HAP-1 (cell line): ENCODE measurements around the gene ZNF562.
"Not testable (repeated sequence)": the region's sequence is repeated elsewhere in the genome, so short reads cannot be mapped to it uniquely, and the experiment has no call there.

Experiments used
- DNase-seq, 2 experiments: peaks; one replicate each; pipeline ENCODE4 v3.0.0-alpha.2; 2016 to 2020; ENCODE audit warnings: low spot score in 2 of 2
- H3K27me3 ChIP-seq: fragments of 250-450 bp; sonication (Bioruptor Pico); 2 replicates; pipeline ENCODE4 v1.5.1; 2020; ENCODE audit warnings: low read depth, mild to moderate bottlenecking, moderate library complexity
- H3K36me3 ChIP-seq: fragments of 250-450 bp; sonication (Bioruptor Pico); replicated peaks from 2 replicates; pipeline ENCODE4 v1.5.1; 2020; ENCODE audit warnings: mild to moderate bottlenecking
- H3K4me1 ChIP-seq: fragments of 250-450 bp; sonication (Bioruptor Pico); 2 replicates; pipeline ENCODE4 v1.5.1; 2020; ENCODE audit warnings: mild to moderate bottlenecking
- H3K4me3 ChIP-seq: fragments of 250-450 bp; sonication (Bioruptor Pico); 2 replicates; pipeline ENCODE4 v1.5.1; 2020; ENCODE audit warnings: mild to moderate bottlenecking, moderate library complexity
- H3K9me3 ChIP-seq: fragments of 250-450 bp; sonication (Bioruptor Pico); 2 replicates; pipeline ENCODE4 v1.5.1; 2020; ENCODE audit warnings: mild to moderate bottlenecking, moderate library complexity
- in situ Hi-C: fragments of 300-500 bp; cut with MboI; formaldehyde crosslinking; loops from 3 replicates; pipeline ENCODE4 v1.14.3; 2020; ENCODE audit warnings: low sequenced_read_pairs, inconsistent platforms, mixed read lengths

The ZNF562 gene

DNA sequence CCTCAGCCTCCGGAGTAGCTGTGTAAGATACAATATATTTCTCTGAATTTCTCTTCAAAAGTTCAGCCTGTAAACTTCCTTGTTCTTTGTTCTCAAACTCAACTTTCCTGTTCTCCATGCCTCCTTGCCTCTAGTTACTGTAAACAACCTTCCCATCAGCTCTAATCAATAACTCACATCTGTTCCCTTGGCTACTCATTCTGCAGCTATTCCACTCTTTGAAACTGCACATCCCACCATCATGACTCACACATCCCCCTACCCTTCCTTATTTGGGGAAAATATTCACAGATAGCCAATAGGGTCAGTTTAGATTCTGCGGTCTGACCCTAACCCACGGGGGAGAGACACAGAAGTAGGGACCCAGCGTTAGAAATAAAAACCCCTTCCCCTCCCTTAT, 2.0 kb downstream of the ZNF562 start:
- Histone ChIP-seq H3K4me1 (no peaks in the 10 kb centered on the region), H3K9me3 (peaks cover 19% of the 10 kb centered on the region), H3K4me3 (no peak overlapping the region), H3K27me3 (no peaks in the 10 kb centered on the region), H3K36me3 (peaks cover 16% of the 10 kb centered on the region)
- in situ Hi-C loops, result no loop called here
- no peak for DNase-seq

DNA sequence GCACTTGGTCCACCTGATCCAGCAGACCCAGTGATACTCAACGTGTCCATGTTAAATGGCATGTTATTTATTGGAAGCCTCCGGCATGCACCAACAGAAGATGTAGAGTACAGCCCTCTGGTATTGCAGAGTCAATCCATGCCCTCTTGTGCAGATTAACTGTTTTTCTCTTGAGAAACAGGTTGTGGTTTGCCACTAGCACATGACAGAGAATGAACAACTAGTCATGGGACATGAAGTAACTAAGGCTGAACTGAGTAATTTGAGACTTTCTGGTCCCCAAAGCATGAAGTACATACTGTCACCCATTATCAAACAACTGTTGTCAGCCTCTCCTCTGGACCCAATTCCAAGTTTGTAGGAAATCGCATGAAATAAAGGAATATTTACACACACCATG, 3.2 kb downstream of the ZNF562 start:
- no peak for DNase-seq
- H3K27me3 ChIP-seq, result no peaks in the 10 kb centered on the region
- no peak overlapping the region for H3K4me3 ChIP-seq
- peaks cover 16% of the 10 kb centered on the region for H3K36me3 ChIP-seq
- peaks cover 19% of the 10 kb centered on the region for H3K9me3 ChIP-seq
- no peaks in the 10 kb centered on the region for H3K4me1 ChIP-seq
- in situ Hi-C loops, result no loop called here

DNA sequence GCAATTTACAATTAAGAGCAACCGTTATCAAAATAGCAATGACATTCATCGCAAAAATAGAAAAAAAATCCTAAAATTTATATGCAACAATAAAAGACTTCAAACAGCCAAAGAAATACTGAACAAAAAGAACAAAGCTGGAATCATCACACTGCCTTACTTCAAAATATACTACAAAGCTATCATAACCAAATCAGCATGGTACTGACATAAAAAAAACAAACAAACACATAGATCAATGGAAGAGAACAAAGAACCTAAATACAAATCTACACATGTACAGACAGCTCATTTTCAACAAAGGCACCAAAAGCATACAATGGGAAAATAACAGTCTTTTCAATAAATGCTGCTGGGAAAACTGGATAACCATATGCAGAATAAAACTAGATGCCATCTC, 6.4 kb downstream of the ZNF562 start:
- peaks cover 12% of the 10 kb centered on the region for H3K36me3 ChIP-seq
- H3K27me3 ChIP-seq, result no peaks in the 10 kb centered on the region
- H3K4me3 ChIP-seq, result no peak overlapping the region
- in situ Hi-C loops, result no loop called here
- peaks cover 14% of the 10 kb centered on the region for H3K9me3 ChIP-seq
- DNase-seq, result no peak
- H3K4me1 ChIP-seq, result no peaks in the 10 kb centered on the region

DNA sequence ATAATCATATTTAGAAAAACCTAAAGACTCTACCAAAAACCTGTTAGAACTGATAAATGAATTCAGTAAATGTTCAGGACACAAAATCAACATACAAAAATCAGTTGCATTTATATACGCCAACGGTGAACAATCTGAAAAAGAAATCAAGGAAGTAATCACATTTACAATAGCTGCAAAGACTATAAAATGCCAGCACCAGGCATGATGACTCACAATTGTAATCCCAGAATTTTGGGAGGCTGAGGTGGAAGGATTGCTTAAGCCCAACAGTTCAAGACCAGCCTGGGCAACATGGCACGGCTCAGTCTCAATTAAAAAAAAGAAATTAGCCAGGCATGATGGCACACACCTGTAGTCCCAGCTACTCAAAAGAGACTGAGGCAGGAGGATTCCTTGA, 7.0 kb downstream of the ZNF562 start:
- Histone ChIP-seq H3K36me3 (peaks cover 12% of the 10 kb centered on the region), H3K9me3 (peaks cover 8% of the 10 kb centered on the region), H3K4me1 (no peaks in the 10 kb centered on the region), H3K27me3 (no peaks in the 10 kb centered on the region), H3K4me3 (no peak overlapping the region)
- no peak for DNase-seq
- in situ Hi-C loops, result no loop called here

DNA sequence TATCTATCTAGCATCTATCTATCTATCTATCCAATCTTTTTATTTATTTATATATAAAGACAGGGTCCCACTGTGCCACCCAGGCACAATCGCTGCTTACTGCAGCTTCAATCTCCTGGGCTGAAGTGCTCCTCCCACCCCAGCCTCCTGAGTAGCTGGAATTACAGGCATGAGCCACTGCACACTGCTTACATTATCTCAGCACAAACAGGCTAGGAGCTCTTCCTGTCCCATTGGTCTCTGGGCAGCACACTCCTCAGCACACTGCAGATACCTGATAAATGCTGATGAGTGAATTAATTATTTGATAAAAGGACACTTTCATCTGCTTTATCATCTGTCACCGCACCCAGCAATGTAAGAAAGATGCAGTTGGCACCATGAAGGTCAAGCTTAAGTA, 16.1 kb downstream of the ZNF562 start:
- no peaks in the 10 kb centered on the region for H3K27me3 ChIP-seq
- no peaks in the 10 kb centered on the region for H3K4me1 ChIP-seq
- H3K36me3 ChIP-seq, result peaks cover 46% of the 10 kb centered on the region
- no peak overlapping the region for H3K4me3 ChIP-seq
- no peak for DNase-seq
- peaks cover 2% of the 10 kb centered on the region for H3K9me3 ChIP-seq
- in situ Hi-C loops, result no loop called here

DNA sequence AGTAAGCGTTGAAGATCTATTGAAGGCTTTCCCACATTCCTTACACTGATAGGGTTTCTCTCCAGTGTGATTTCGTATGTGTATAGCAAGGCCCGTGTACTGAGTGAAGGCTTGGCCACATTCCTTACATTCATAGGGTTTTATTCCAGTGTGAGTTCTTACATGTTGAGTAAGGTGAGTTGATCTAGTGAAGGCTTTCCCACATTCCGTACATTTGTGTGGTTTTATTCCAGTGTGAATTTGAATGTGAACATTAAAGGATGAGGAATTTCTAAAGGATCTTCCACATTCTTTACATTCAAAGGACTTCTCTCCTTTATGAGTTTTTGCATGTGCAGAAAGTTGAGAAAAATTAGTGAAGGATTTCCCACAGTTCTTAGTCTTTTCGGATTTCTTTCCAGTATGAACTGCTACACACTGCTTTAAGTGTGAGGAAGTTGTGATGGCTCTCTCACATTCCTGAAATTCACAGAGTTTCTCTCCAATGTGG, 21.8 kb downstream of the ZNF562 start:
- H3K9me3 ChIP-seq, DNase-seq, H3K27me3 ChIP-seq, H3K4me3 ChIP-seq, H3K4me1 ChIP-seq, in situ Hi-C loops: not testable (repeated sequence)
- peaks cover 66% of the 10 kb centered on the region for H3K36me3 ChIP-seq

DNA sequence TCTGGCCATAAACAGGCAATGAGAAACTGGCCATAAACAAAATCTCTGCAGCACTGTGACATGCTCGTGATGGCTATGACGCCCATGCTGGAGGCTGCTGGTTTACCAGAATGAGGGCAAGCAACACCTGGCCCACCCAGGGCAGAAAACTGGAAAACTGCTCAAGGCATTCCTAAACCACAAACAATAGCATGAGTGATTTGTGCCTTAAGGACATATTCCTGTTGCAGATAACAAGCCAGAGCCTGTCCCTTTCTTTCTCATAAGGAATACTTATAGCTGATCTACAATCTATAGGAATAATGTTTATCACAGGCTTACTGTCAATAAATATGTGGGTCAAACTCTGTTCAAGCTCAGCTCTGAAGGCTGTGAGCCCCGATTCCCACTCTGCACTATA, 23.4 kb downstream of the ZNF562 start:
- H3K9me3 ChIP-seq, DNase-seq, H3K4me3 ChIP-seq, H3K4me1 ChIP-seq, in situ Hi-C loops, H3K27me3 ChIP-seq: not testable (repeated sequence)
- H3K36me3 ChIP-seq, result peaks cover 65% of the 10 kb centered on the region

DNA sequence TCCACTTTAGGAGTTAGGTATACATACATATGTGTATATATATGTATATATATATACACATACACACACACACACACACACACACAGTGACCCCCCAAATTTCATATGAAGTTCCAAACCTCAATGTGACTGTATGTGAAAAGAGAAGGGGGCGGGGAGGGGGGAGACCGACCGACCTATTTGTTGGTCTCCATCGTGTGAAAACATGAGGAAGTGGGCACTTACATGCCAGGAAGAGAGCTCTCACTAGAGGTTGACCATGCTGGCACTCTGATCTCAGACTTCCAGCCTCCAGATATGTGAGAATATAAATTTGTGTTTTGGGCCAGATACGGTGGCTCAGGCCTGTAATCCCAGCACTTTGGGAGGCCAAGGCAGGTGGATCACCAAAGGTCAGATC, 24.6 kb downstream of the ZNF562 start:
- Histone ChIP-seq H3K36me3 (peaks cover 54% of the 10 kb centered on the region), H3K9me3 (peaks cover 10% of the 10 kb centered on the region), H3K4me3 (no peak overlapping the region), H3K4me1 (no peaks in the 10 kb centered on the region), H3K27me3 (no peaks in the 10 kb centered on the region)
- in situ Hi-C loops, result no loop called here
- no peak for DNase-seq

DNA sequence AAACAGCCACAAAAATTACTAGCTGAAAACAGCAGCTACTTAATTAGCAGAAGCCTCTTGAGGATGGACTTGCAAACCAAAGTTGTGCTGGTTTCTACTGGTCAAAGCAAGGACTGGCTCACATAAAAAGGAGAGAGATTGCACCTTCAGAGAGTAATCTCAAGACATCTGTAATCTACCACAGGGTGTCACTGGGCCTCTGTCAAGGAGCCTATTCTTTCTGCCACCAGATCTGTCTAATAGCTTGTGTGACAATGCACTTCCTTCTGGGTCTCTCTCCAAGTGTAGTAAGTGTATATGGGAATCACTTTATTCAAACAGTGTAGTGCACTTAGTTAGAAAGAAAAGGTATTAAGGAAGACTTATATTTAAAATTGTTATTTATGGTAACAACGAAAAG, 29.4 kb downstream of the ZNF562 start:
- in situ Hi-C loops, result no loop called here
- no peaks in the 10 kb centered on the region for H3K4me1 ChIP-seq
- no peak for DNase-seq
- no peak overlapping the region for H3K4me3 ChIP-seq
- H3K27me3 ChIP-seq, result no peaks in the 10 kb centered on the region
- peaks cover 5% of the 10 kb centered on the region for H3K9me3 ChIP-seq
- H3K36me3 ChIP-seq, result peaks cover 13% of the 10 kb centered on the region

DNA sequence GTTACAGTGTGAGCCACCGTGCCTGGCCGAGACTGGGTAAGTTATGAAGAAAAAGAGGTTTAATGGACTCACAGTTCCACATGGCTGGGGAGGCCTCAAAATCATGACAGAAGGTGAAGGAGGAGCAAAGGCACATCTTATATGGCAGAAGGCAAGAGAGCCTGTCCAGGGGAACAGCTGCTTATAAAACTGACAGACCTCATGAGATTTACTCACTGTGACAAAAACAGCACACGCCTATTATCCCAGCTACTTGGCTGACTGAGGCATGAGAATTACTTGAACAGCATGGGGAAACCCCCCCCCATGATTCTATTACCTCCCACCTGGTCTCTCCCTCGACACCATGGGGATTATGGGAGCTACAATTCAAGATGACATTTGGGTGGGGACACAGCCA, 30.4 kb downstream of the ZNF562 start:
- Histone ChIP-seq H3K4me3 (no peak overlapping the region), H3K4me1 (no peaks in the 10 kb centered on the region), H3K27me3 (no peaks in the 10 kb centered on the region), H3K9me3 (peaks cover 5% of the 10 kb centered on the region), H3K36me3 (peaks cover 8% of the 10 kb centered on the region; the same call in 1 of the 2 replicates)
- in situ Hi-C loops, result no loop called here
- no peak for DNase-seq

DNA sequence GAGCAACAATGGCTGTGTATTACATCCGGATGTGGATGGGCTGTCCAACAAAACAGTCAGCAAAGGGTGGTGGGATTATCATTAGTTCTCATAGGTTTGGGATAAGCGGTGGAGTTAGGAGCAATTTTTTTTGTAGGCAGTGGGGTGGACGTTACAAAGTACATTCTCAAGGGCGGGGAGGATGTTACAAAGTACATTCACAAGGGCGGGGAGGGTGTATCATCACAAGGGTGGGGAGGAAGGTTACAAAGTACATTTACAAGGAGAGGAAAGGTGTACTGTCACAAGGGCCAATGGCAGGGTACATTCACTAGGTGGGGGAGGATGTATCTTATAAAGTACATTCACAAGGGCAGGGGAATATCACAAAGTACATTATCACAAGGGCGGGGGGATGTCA, 33.1 kb downstream of the ZNF562 start:
- in situ Hi-C loops, result no loop called here
- Histone ChIP-seq H3K27me3 (no peaks in the 10 kb centered on the region), H3K9me3 (peaks cover 5% of the 10 kb centered on the region), H3K36me3 (no peaks in the 10 kb centered on the region), H3K4me1 (no peaks in the 10 kb centered on the region), H3K4me3 (no peak overlapping the region)
- DNase-seq, result no peak

DNA sequence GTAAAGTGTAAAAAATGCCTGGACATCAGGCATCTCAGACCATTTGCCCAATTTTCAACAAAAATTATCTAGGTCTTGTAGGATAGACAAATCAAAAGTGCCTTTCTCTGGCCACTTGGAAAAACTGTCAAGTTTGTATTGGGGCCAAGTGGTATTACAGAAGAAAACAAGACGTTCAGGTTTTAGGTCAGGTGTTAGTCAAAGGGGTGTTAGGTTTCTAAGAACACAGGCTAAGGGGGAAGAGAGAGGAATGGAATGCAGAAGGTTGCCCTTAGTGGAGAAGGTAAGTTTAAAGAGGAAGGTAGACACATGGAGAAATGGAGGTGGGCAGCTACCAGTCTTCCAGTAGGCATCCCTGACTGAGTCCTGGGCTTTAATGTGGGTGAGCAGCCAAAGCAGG, 33.9 kb downstream of the ZNF562 start:
- Histone ChIP-seq H3K4me3 (no peak overlapping the region), H3K27me3 (no peaks in the 10 kb centered on the region), H3K4me1 (no peaks in the 10 kb centered on the region), H3K36me3 (no peaks in the 10 kb centered on the region), H3K9me3 (peaks cover 5% of the 10 kb centered on the region)
- in situ Hi-C loops, result no loop called here
- DNase-seq, result no peak

DNA sequence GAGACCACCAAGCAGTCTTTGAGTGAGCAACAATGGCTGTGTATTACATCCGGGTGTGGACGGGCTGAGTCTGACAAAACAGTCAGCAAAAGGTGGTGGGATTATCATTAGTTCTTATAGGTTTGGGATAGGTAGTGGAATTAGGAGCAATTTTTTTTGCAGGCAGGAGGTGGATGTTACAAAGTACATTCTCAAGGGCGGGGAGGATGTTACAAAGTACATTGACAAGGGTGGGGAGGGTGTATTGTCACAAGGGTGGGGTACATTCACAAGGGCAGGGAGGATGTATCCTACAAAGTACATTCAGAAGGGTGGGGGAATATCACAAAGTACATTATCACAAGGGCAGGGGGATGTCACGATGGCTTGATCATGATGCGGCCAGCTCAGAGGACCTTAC, 38.9 kb downstream of the ZNF562 start:
- H3K36me3 ChIP-seq, result no peaks in the 10 kb centered on the region

DNA sequence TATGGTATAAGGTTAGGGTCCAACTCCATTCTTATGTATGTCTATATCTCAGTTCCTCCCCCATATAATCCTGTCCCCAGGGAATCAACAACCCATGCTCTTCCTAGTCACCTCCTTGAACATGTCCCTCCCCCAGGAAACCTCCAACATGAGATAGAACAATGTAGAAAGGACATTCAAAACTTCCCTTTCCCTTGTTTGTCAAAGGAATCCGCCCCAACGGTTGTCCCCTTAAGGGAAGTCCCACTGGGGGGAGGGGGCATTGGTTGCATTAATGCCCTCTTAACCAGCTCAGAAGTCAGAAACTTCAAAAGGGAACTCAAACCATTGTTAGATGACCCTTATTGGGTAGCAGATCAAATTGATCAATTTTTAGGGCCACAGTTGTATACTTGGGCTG, 47.0 kb downstream of the ZNF562 start:
- H3K36me3 ChIP-seq, result no peaks in the 10 kb centered on the region
- no peaks in the 10 kb centered on the region for H3K9me3 ChIP-seq
- H3K27me3 ChIP-seq, result no peaks in the 10 kb centered on the region
- no peak overlapping the region for H3K4me3 ChIP-seq
- no peak for DNase-seq
- in situ Hi-C loops, result no loop called here
- no peaks in the 10 kb centered on the region for H3K4me1 ChIP-seq

More for the DNA sequence above, 38.9 kb downstream of the ZNF562 start:
- Histone ChIP-seq H3K27me3 (no peaks in the 10 kb centered on the region), H3K9me3 (no peaks in the 10 kb centered on the region), H3K4me1 (no peaks in the 10 kb centered on the region), H3K4me3 (no peak overlapping the region)
- in situ Hi-C loops, result no loop called here
- no peak for DNase-seq

DNA sequence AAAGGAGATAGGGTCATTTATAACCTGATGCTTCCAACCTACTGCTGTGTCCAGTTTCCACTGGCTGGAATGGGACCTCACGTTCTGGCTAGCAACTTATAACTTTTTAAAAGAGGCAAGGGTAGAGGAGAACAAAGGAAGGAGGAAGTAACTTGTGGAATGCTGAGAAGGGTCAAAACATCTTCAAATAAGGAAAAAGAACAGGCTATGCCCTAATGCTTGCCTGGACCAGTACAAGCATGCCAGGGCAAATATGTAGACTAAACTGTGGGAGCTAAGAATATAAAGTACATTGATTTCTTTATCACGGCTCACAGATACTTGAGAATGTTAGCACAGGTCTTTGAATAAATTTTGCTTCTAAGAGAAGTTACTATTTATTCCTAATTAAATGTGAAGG, 52.4 kb downstream of the ZNF562 start:
- Histone ChIP-seq H3K9me3 (no peaks in the 10 kb centered on the region), H3K27me3 (no peaks in the 10 kb centered on the region), H3K36me3 (peaks cover 20% of the 10 kb centered on the region), H3K4me1 (no peaks in the 10 kb centered on the region), H3K4me3 (no peak overlapping the region)
- no peak for DNase-seq
- in situ Hi-C loops, result loop anchor here (5.0 kb wide), 1 partner anchor 170 kb away; no protein-coding TSS in a partner anchor
